Endothelial cell of umbilical vein (primary cell): ENCODE results near the gene CACNA2D3. TPM values are rescaled to one million over a fixed set of nuclear protein-coding genes. Genes with fewer than 3 reads are reported as not detected.

Experiments used
- BruUV-seq: library from RNA; stranded (reverse); fragments of 400-500 nt; replicated peaks from 2 replicates; lab custom pipeline; 2021; lab: Mats Ljungman, UMichigan
- CTCF ChIA-PET: fragments of 300-600, 350-600 bp; sonication (Branson Sonifier 250); formaldehyde crosslinking; loops from one replicate; lab custom pipeline; 2021; ENCODE audit warnings: antibody characterized with exemption, inconsistent platforms; lab: Charles Lee
- POLR2A ChIA-PET: fragments of 300-600, 350-600 bp; sonication (Branson Sonifier 250); formaldehyde crosslinking; loops from one replicate; lab custom pipeline; 2021; ENCODE audit warnings: antibody characterized with exemption, inconsistent platforms; lab: Charles Lee
- DNase-seq: peaks from one replicate; pipeline ENCODE4 v3.0.0-alpha.2; 2011; ENCODE audit warnings: low read depth, low spot score
- FAIRE-seq: peaks from 2 replicates; lab custom pipeline; 2011; peaks lifted over from hg19 to GRCh38; lab: Jason Lieb, UNC
- H2AFZ ChIP-seq: 2 replicates; pipeline ENCODE4 v1.6.0; 2012; ENCODE audit warnings: low read depth, low read length, control low read depth, inconsistent platforms
- H3K27ac ChIP-seq: 2 replicates; pipeline ENCODE4 v1.5.1; 2011; ENCODE audit warnings: low read depth, mild to moderate bottlenecking, control low read depth, low read length, moderate library complexity; ENCODE audit not compliant: insufficient read depth
- H3K27me3 ChIP-seq, 2 experiments: 2 replicates each; pipeline versions ENCODE4 v1.6.0 to v1.6.1; 2011; ENCODE audit warnings: low read length in 2 of 2, mixed read lengths in 1 of 2; ENCODE audit not compliant: control insufficient read depth in 2 of 2, insufficient read depth in 2 of 2
- H3K36me3 ChIP-seq, 2 experiments: 2 replicates in 1 of 2; 3 replicates in 1 of 2; pipeline ENCODE4 v1.5.1; 2011; ENCODE audit warnings: low read length in 2 of 2, mild to moderate bottlenecking in 1 of 2, moderate library complexity in 1 of 2; ENCODE audit not compliant: control insufficient read depth in 2 of 2, insufficient read depth in 2 of 2; ENCODE audit errors: extremely low read depth in 1 of 2
- H3K4me1 ChIP-seq: 3 replicates; pipeline ENCODE4 v1.5.1; 2011; ENCODE audit warnings: mild to moderate bottlenecking, low read length; ENCODE audit not compliant: control insufficient read depth, insufficient read depth; ENCODE audit errors: extremely low read depth
- H3K4me2 ChIP-seq: 2 replicates; pipeline ENCODE4 v1.6.1; 2011; ENCODE audit warnings: low read length, control low read depth, mixed read lengths; ENCODE audit not compliant: insufficient read depth
- H3K4me3 ChIP-seq, 3 experiments: fragments of 200-600 bp in 1 of 3; sonication (generic), shearing (Covaris generic) in 1 of 3; replicated peaks in 1 of 3; 2 replicates each; pipeline ENCODE4 v1.5.1; 2011 to 2016; ENCODE audit warnings: control low read depth in 3 of 3, low read length in 3 of 3, mild to moderate bottlenecking in 2 of 3, inconsistent platforms in 1 of 3, low read depth in 1 of 3, moderate library complexity in 1 of 3; ENCODE audit not compliant: insufficient read depth in 1 of 3
- H3K79me2 ChIP-seq: 2 replicates; pipeline ENCODE4 v1.6.0; 2012; ENCODE audit warnings: low read length, inconsistent platforms; ENCODE audit not compliant: control insufficient read depth, insufficient read depth
- H3K9ac ChIP-seq: replicated peaks from 2 replicates; pipeline ENCODE3; 2011; ENCODE audit warnings: low read length, control low read depth; ENCODE audit not compliant: insufficient read depth; ENCODE audit errors: extremely low read depth
- H3K9me1 ChIP-seq: replicated peaks from 3 replicates; pipeline ENCODE4 v1.6.0; 2011; ENCODE audit warnings: mild to moderate bottlenecking, low read length; ENCODE audit not compliant: control insufficient read depth, insufficient read depth; ENCODE audit errors: extremely low read depth
- H3K9me3 ChIP-seq: replicated peaks from 2 replicates; pipeline ENCODE4 v1.5.1; 2012; ENCODE audit warnings: low read length, inconsistent platforms; ENCODE audit not compliant: control insufficient read depth, insufficient read depth
- H4K20me1 ChIP-seq: replicated peaks from 2 replicates; pipeline ENCODE3; 2011; ENCODE audit warnings: mild to moderate bottlenecking, low read length; ENCODE audit not compliant: control insufficient read depth, insufficient read depth; ENCODE audit errors: extremely low read depth
- CTCF ChIP-seq, 2 donors: IDR thresholded peaks; 1 replicate in 1 of 2; 2 replicates in 1 of 2; pipeline ENCODE4 v1.5.1; 2011; ENCODE audit warnings: low read length in 2 of 2, mild to moderate bottlenecking in 2 of 2, moderate library complexity in 2 of 2, control low read depth in 1 of 2, inconsistent platforms in 1 of 2, low read depth in 1 of 2; ENCODE audit not compliant: insufficient read depth in 1 of 2; ENCODE audit errors: extremely low read depth in 1 of 2
- EZH2 ChIP-seq: IDR thresholded peaks from 2 replicates; pipeline ENCODE4 v1.6.1; 2012; ENCODE audit warnings: borderline replicate concordance, low read depth, mild to moderate bottlenecking, moderate library complexity, low read length, inconsistent platforms; ENCODE audit not compliant: severe bottlenecking
- FOS ChIP-seq: IDR thresholded peaks from 2 replicates; pipeline ENCODE4 v1.6.1; 2011; ENCODE audit warnings: mild to moderate bottlenecking, low read length, moderate library complexity, borderline replicate concordance; ENCODE audit not compliant: insufficient read depth
- GATA2 ChIP-seq: IDR thresholded peaks from 2 replicates; pipeline ENCODE4 v1.7.0; 2011; ENCODE audit warnings: low read depth, mild to moderate bottlenecking, moderate library complexity, mixed read lengths, low read length; ENCODE audit not compliant: insufficient read length, insufficient read depth
- JUN ChIP-seq: IDR thresholded peaks from 2 replicates; pipeline ENCODE4 v1.6.1; 2011; ENCODE audit warnings: borderline replicate concordance, low read depth; ENCODE audit not compliant: insufficient read length, insufficient read depth
- MYC ChIP-seq: IDR thresholded peaks from one replicate; pipeline ENCODE4 v1.6.1; 2011; ENCODE audit warnings: mild to moderate bottlenecking, low read depth, low read length
- POLR2A ChIP-seq: IDR thresholded peaks from 2 replicates; pipeline ENCODE4 v1.6.1; 2012; ENCODE audit warnings: low read depth, mild to moderate bottlenecking, control low read depth, low read length
- POLR2AphosphoS5 ChIP-seq: IDR thresholded peaks from 2 replicates; pipeline ENCODE4 v1.6.1; 2012; ENCODE audit warnings: low read depth, mild to moderate bottlenecking, control low read depth, low read length, moderate library complexity; ENCODE audit not compliant: insufficient read depth
- dilution Hi-C: fragments of 300-500 bp; cut with MboI; formaldehyde crosslinking; loops from one replicate; pipeline ENCODE4 v1.15.0; 2019; ENCODE audit warnings: low sequenced_read_pairs; ENCODE audit not compliant: extremely low pct_ligation_motif_present
- intact Hi-C: fragments of 100-400 bp; cut with micrococcal nuclease; formaldehyde crosslinking; loops from one replicate; pipeline ENCODE4 v1.10.0; 2022
- polyA plus RNA-seq, 4 experiments: library from polyadenylated mRNA; depleted of rRNA in 3 of 4; stranded (reverse) in 3 of 4; unstranded in 1 of 4; fragments of >200 nt; gene quantifications; 2 replicates each; pipeline versions ENCODE4 v1.2.1 to v1.2.3, GENCODE V29; 2011 to 2012; ENCODE audit warnings: missing spikeins in 1 of 4
- total RNA-seq: library from RNA; stranded (reverse); gene quantifications from 2 replicates; pipeline ENCODE4 v1.2.3, GENCODE V29; 2021
- TF ChIP-seq, protein P1 (sequence below): IDR thresholded peaks from 2 replicates; pipeline ENCODE4 v1.6.1; 2011; ENCODE audit not compliant: insufficient read depth, insufficient read length

Gene CACNA2D3
- total and polyA plus RNA-seq, 2 donors (not counting 3 experiments of a cell fraction or from before 2014, with no cell fraction given): not detected

DNA sequence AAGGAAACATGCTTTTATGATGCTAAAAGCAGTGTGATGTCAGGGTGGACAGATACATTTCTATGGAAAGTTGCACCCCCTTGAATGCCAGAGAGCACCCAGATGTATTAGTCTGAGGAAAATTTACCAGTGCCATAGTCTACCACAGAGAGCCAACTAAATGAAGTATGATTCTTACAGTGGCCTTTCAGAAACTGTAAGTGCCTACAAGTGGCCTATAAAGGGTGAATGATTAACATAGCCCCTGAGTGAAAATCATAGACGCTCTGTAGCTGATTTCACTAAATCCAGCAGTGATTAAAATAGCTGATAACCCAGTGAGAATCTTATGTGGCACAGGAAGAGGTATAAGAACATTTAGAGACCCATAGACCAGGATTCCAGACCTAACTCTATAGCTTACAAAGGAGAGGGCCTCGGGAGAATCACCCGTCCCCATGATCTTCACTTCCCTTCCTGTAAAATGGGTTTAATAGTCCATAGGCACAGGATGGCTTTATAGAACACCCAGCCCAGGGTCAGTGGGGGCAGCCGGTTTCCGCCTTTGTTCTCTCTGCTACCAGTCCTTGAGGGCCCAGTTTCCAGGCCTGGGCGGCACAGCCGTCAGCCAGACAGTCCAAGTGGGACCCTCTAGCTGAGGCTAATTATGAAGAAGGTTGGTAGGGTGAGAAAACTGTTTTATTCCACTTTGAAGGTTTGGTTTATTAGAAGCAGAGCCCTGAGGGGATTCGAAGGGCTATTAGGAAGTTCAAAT, 35.5 kb upstream of the CACNA2D3 start:
- Histone ChIP-seq H3K4me3 (no peak overlapping the region), H3K9me1 (no peaks in the 10 kb centered on the region), H3K9ac (no peak overlapping the region), H4K20me1 (no peaks in the 10 kb centered on the region), H3K4me2 (no peak overlapping the region), H2AFZ (no peak overlapping the region), H3K79me2 (no peaks in the 10 kb centered on the region), H3K9me3 (no peaks in the 10 kb centered on the region), H3K4me1 (no peaks in the 10 kb centered on the region), H3K27me3 (no peaks in the 10 kb centered on the region), H3K27ac (no peak overlapping the region), H3K36me3 (no peaks in the 10 kb centered on the region)
- FAIRE-seq: no peak
- intact Hi-C loops (no loop called here), dilution Hi-C loops (no loop called here)
- no peak for DNase-seq
- no TSS peak for BruUV-seq
- CTCF ChIA-PET: no interaction called here
- TF ChIP-seq FOS (no peak), MYC (no peak), CTCF (IDR thresholded peaks at IDR 0.05; ENCODE audit: extremely low read depth in 1 of 2, insufficient read depth in 1 of 2, low read depth in 1 of 2, low read length in 2 of 2) (no peak), EZH2 (no peak), GATA2 (no peak), POLR2AphosphoS5 (no peak), POLR2A (no peak), JUN (no peak)
- TF ChIP-seq, protein P1, sequence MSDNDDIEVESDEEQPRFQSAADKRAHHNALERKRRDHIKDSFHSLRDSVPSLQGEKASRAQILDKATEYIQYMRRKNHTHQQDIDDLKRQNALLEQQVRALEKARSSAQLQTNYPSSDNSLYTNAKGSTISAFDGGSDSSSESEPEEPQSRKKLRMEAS: no peak
- POLR2A ChIA-PET: no interaction called here
